GM19395 (cell line): ENCODE results near the gene GHRHR.

Source experiments
- ATAC-seq: cut with Tn5 transposase; IDR thresholded peaks from one replicate; pipeline ENCODE4 v1.9.1; 2021; ENCODE audit warnings: mild to moderate bottlenecking, moderate library complexity; ENCODE audit not compliant: unreplicated experiment

The GHRHR gene

GRCh38 chr7:30927559-30927958, 36.2 kb upstream of the GHRHR start:
- no peak for ATAC-seq

GRCh38 chr7:30928254-30928872, 35.4 kb upstream of the GHRHR start:
- ATAC-seq: no peak

- ATAC-seq: no peak
These were observed 34.1 kb upstream of the GHRHR start for GRCh38 chr7:30929686-30930085.

DNA sequence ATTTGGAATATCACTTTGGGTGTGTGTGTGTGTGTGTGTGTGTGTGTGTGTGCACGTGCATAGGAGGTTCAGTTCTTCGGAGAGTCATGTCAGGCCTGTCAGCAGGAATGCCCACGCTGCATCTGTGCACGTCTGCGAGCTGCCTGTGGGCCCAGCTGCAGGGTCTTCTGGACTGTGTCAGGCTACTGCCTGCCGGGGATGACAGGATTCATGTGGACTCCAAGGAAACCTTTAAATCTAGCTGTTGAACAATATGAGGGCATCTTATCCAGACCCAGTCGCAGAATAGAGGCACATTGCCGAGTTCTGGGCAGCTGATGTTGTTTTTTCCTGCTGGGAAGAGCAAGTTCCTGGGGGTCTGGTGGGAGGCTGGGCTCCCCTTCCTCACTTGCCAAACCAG, 33.1 kb upstream of the GHRHR start:
- ATAC-seq: no peak

- ATAC-seq: no peak
These were observed 32.4 kb upstream of the GHRHR start for GRCh38 chr7:30931161-30931928.

- ATAC-seq: no peak
These were observed 31.7 kb upstream of the GHRHR start for GRCh38 chr7:30931929-30932540.

DNA sequence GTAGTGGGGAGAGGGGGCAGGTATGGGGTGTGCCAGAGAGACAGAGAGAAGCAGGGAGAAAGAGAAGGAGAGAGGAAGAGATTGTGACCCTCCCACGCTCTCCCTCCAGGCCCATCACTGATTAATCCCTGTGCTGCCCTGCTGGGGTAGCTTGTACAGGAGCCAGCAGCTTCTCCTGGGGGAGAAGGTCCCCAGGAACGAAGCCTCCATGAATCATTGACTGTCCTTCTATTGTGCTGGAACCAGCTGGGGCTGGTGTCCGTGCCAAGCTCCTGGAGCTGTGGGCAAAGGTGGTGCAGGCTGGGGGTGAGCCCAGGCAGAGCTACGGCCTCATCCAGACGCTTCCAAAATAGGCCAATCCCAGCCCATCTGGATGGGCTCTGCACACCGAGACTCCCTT, 31.2 kb upstream of the GHRHR start:
- no peak for ATAC-seq

DNA sequence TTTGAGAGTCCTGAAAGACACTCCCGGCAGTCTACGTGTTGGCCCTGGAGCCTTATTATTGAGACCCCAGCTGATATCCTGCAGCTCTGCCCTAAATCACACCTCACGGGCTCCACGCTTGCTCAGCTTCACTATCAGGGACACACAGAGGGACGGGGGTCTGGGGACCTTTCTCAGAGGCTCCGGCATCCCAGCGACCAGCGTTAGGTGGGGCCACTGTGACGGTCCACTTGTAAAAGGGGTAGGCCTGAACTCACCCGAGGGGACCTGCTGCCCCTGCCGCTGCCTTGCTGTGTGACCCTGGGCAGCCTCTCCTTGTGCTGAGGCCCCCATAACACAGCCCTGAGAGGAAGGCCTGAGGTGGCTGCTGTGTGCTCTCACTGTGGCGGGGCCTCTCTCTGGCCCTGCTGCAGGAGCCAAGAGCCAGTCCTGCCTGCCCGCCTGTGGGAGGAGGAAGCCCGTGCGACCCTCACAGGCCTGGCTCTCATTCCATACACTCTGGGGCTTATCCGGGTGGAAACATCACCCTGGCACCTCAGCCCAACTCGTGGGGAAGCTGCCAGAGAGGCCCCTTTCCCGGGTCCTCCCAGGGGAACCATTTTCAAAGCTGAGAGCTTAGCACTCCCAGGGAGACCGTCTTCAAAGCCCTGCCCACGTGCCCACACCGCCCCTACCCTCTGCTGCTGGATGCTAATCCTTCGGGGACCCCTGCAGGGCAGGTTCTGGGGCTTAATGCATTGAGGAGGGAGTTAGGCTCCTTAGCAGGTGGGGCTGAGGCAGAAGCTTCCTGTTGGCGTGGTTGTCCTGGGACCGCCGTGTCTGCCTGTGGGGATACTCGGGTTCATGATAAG, 30.4 kb upstream of the GHRHR start:
- no peak for ATAC-seq

GRCh38 chr7:30934225-30934624, 29.5 kb upstream of the GHRHR start:
- no peak for ATAC-seq

DNA sequence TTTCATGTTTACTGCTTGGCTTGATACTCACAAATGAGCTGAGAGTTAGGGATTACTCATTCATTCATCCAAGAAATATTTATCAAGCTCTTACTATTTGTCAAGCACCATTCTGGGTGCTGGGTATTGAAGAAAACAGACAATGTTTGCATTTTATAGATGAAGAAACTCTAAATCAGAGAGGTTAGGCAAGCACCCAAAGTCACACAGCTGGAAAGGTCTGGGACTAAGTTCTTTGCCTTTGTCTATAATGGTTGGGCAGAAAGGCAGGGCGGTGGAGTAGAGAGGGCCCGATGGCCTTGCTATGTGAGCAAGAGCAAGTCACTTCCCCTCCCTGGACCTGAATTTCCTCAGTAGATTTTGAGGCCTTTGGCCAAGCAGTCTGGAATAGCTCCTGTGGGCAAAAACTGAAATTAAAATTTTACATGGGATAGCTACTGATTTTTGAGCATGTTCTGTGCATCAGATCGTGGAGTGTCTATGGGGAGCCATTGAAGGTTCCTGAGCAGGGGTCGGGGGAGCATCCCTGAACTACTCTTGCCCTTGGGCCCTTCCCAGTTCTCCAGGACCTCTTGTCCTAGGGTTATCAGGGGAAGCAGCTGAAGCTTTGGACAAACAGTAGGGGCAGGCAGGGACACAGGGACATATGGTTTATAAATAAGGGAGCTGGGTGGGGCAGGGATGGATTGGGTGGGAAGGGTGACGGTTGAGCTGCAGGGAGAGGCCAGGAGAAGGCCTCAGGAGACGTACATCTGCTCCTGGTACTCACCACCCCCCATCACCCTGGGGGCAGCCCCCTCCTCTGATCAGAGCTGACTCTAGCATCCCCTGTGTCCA, 28.8 kb upstream of the GHRHR start:
- no peak for ATAC-seq

DNA sequence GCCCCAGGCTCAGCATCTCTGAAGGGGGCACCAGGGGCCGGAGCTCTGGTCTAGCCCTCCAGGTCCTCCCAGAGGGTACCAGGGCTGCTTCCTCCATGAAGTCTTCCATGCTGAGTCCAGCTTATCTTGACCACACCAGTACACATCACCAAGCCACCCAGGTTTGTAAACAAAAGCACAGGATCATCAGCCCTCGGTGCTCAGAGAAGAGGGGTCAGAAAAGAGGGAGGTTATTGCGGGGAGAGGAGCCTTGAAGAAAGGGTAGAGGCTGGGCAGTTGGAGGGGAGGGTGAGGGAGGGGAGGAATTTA, 28.2 kb upstream of the GHRHR start:
- ATAC-seq: no peak

DNA sequence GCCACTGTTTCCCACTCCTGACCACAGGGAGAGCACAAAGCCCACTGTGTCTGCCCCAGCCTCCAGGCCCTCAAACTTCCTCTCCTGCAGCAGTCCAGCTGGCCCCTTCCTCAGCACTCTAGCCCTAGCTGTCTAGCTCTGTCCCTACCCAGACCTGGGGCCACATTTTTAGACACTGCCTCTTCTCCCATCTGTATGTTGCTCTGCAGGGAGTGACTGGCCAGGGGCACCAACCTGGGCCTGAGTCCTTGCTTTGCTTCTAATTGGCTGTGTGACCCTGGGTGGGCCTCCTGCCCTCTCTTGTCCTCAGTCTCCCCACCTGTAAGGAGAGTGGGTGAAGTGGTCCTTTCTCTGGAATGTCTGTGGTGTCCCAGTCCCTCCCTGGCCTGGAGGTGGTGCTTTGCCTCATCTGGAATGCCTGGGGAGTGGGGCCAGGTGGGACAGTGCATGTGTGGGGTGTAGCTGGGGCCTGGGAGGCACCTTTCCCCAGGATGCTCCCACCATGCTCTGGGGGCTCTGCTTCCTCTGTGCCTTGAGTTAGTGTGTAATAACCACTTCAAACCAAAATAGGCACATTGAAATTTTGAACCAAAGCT, 27.0 kb upstream of the GHRHR start:
- no peak for ATAC-seq

- ATAC-seq: no peak
These were observed 26.3 kb upstream of the GHRHR start for GRCh38 chr7:30937416-30937815.

- peak; percentile 93 for ATAC-seq
These were observed 25.1 kb upstream of the GHRHR start for GRCh38 chr7:30938435-30939316.

DNA sequence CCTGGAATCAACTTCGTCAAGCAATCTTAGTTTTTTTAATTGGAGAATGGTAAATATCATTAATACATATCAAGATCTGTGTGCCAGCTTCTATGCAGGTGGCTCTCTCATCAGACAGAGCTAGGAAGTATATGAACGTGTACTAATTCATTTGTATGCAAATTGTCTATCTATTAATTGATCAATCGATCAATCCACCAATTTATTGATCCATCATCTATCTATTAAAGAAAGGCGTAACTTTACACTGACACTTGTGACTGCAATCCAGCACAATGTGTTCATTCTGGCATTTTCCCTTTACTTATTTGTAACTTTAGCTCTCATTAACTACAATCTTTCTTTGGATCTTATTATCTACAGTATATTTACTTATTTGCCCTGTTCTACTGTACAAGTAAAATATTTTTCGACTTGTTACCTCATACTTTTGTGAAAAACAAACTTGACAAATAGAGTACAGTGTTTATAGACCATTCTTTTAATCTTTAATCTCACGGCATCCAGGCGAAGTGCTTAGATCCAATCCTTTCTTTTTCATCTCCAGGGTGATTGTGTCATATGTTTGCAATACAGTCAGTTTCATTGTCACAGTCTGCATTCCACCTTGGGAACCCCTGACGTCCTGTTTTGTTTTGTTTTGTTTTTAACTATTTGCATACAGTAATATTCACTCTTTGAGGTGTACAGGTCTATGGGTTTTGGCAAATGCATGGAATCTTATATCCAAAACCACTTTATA, 22.0 kb upstream of the GHRHR start:
- no peak for ATAC-seq

GRCh38 chr7:30950197-30950596, 13.6 kb upstream of the GHRHR start:
- ATAC-seq: no peak

- no peak for ATAC-seq
These were observed 8.8 kb upstream of the GHRHR start for GRCh38 chr7:30954914-30955313.

DNA sequence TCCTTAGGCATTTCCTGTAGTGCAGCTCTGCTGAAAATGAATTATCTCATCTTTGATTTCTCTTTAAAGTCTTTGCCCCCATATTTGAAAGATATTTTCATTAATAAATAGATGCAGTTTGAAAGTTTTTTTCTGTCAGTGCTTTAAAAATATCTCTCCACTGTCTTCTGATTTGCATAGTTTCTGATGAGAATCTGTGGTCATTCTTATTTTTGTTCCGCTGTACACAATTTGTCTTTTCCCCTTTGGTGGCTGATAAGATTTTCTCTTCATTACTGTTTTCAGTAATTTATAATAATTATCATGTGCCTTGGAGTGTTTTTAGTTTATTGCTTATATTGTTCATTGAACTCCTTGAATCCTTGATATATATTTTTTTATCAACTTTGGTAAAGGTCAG, 7.0 kb upstream of the GHRHR start:
- ATAC-seq: no peak

GRCh38 chr7:30965372-30965771, 1.6 kb downstream of the GHRHR start:
- no peak for ATAC-seq
